SK-N-SH treated with all-trans-retinoic acid at 6 μM for 48 hours (cell line): ENCODE results near the gene GGA3.

Experiments used
- ATAC-seq: fragments of 200-7000 bp; cut with Tn5 transposase; 3 replicates; pipeline ENCODE4 v1.9.1; 2020; ENCODE audit warnings: mild to moderate bottlenecking, moderate library complexity
- CSDC2 ChIP-seq: fragments of 250-450 bp; sonication (Bioruptor Pico); IDR thresholded peaks from 2 replicates; pipeline ENCODE4 v1.5.0; 2020; ENCODE audit warnings: mild to moderate bottlenecking, moderate library complexity
- ISL1 ChIP-seq: fragments of 250-450 bp; sonication (Bioruptor Pico); IDR thresholded peaks from 2 replicates; pipeline ENCODE4 v2.1.2; 2022; ENCODE audit warnings: mild to moderate bottlenecking, moderate library complexity
- OSR1 ChIP-seq: fragments of 250-450 bp; sonication (Bioruptor Pico); IDR thresholded peaks from 2 replicates; pipeline ENCODE4 v1.8.0; 2022; ENCODE audit warnings: moderate library complexity, mild to moderate bottlenecking, inconsistent platforms
- PPARA ChIP-seq: fragments of 250-450 bp; sonication (Bioruptor Pico); IDR thresholded peaks from 2 replicates; pipeline ENCODE4 v1.5.0; 2020; ENCODE audit warnings: mild to moderate bottlenecking, borderline replicate concordance
- RARB ChIP-seq: fragments of 250-450 bp; sonication (Bioruptor Pico); IDR thresholded peaks from 2 replicates; pipeline ENCODE4 v1.8.0; 2021; ENCODE audit warnings: mild to moderate bottlenecking, moderate library complexity
- ZC3H10 ChIP-seq: fragments of 250-450 bp; sonication (Bioruptor Pico); IDR thresholded peaks from 2 replicates; pipeline ENCODE4 v1.5.1; 2021; ENCODE audit warnings: mild to moderate bottlenecking, moderate library complexity
- ZFP3 ChIP-seq: fragments of 250-450 bp; sonication (Bioruptor Pico); IDR thresholded peaks from 2 replicates; pipeline ENCODE4 v1.5.0; 2020; ENCODE audit warnings: mild to moderate bottlenecking, moderate library complexity
- ZFP30 ChIP-seq: fragments of 450-650 bp; formaldehyde crosslinking; IDR thresholded peaks from 2 replicates; pipeline ENCODE4 v1.5.0; 2022; ENCODE audit warnings: mild to moderate bottlenecking, moderate library complexity
- ZNF70 ChIP-seq: fragments of 450-650 bp; formaldehyde crosslinking; IDR thresholded peaks from 2 replicates; pipeline ENCODE4 v1.5.0; 2020; ENCODE audit warnings: mild to moderate bottlenecking, moderate library complexity
- ZNF8 ChIP-seq: fragments of 450-650 bp; formaldehyde crosslinking; IDR thresholded peaks from 2 replicates; pipeline ENCODE4 v1.5.0; 2020; ENCODE audit warnings: mild to moderate bottlenecking, moderate library complexity

GGA3 gene

DNA sequence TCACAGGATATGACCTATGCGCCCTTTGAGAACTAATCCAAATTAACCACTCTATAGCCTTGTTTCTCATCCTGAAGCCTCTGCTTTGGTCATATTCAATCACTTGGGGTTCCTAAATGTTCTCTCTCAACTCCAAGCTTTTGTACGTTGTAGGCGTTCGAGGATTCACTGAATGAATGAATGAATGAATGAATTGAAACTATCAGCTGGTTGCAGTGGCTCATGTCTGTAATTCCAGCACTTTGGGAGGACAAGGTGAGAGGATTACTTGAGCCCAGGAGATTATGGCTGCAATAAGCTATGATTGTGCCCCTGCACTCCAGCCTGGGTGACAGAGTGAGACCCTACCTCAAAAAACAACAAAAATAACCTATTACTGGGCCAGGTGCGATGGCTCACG lies 72.8 kb downstream of the GGA3 start:
- TF ChIP-seq PPARA (CRISPR knock-in tag) (no peak), ZFP3 (CRISPR knock-in tag) (no peak), ZNF70 (CRISPR knock-in tag) (no peak), ZNF8 (CRISPR knock-in tag) (no peak), ZFP30 (CRISPR knock-in tag) (no peak), CSDC2 (CRISPR knock-in tag) (no peak), OSR1 (no peak), ISL1 (no peak), ZC3H10 (CRISPR knock-in tag) (no peak), RARB (CRISPR knock-in tag) (no peak)
- TF ChIP-seq, all 23 proteins: peak for 0

More for the DNA sequence above, 72.8 kb downstream of the GGA3 start:
- no peak for ATAC-seq
